Tibial nerve (tissue), 3 donors: ENCODE results near the gene CTDSP2.
"Not testable (repeated sequence)": the region's sequence is repeated elsewhere in the genome, so short reads cannot be mapped to it uniquely, and the experiment has no call there.

Source experiments
- CTCF ChIP-seq, 5 experiments: fragments of 200-600 bp in 3 of 5; fragments of 450-650 bp in 2 of 5; sonication (generic) in 3 of 5; IDR thresholded peaks; one replicate each; pipeline ENCODE4 v1.5.1; 2016 to 2019; ENCODE audit warnings: antibody characterized with exemption in 5 of 5, mild to moderate bottlenecking in 3 of 5, moderate library complexity in 2 of 5
- POLR2A ChIP-seq, 2 donors: fragments of 450-650 bp; IDR thresholded peaks; one replicate each; pipeline ENCODE4 v1.6.1; 2017; ENCODE audit warnings: antibody characterized with exemption in 2 of 2, mild to moderate bottlenecking in 2 of 2, moderate library complexity in 2 of 2

- not testable (repeated sequence) for TF ChIP-seq CTCF, POLR2A (IDR thresholded peaks at IDR 0.05)
These were observed 25.5 kb downstream of the CTDSP2 start for GRCh38 chr12:57821015-57821414.
